Astrocyte of the cerebellum (primary cell): ENCODE data around the gene TEX48.

Experiments used
- DNase-seq: peaks from one replicate; pipeline ENCODE4 v3.0.0-alpha.2; 2011; ENCODE audit warnings: low read depth
- H3K4me3 ChIP-seq: 2 replicates; pipeline ENCODE4 v1.5.1; 2011; ENCODE audit warnings: mild to moderate bottlenecking, low read depth, low read length, moderate library complexity
- CTCF ChIP-seq: IDR thresholded peaks from 2 replicates; pipeline ENCODE4 v1.5.1; 2012; ENCODE audit warnings: low read length, low read depth, moderate library complexity, mild to moderate bottlenecking; ENCODE audit errors: missing control alignments
- in situ Hi-C: cut with HindIII; loops from 2 replicates; pipeline ENCODE4 v1.10.0; 2017; ENCODE audit warnings: low sequenced_read_pairs

The TEX48 gene

GRCh38 chr9:114690308-114690707 is 8.3 kb upstream of the TEX48 start:
- H3K4me3 ChIP-seq: no peak overlapping the region
- DNase-seq: no peak
- TF ChIP-seq CTCF: no peak
- in situ Hi-C loops: no loop called here

GRCh38 chr9:114689813-114690212 is 7.8 kb upstream of the TEX48 start:
- TF ChIP-seq CTCF: no peak
- H3K4me3 ChIP-seq: no peak overlapping the region
- in situ Hi-C loops: no loop called here
- no peak for DNase-seq

- DNase-seq: no peak
- in situ Hi-C loops: no loop called here
- TF ChIP-seq CTCF: no peak
- H3K4me3 ChIP-seq: no peak overlapping the region
Measured at GRCh38 chr9:114688909-114689610, 7.1 kb upstream of the TEX48 start.

GRCh38 chr9:114688379-114688778 is 6.4 kb upstream of the TEX48 start:
- in situ Hi-C loops: no loop called here
- no peak for DNase-seq
- H3K4me3 ChIP-seq: no peak overlapping the region
- TF ChIP-seq CTCF: no peak

- H3K4me3 ChIP-seq: no peak overlapping the region
- DNase-seq: no peak
- in situ Hi-C loops: no loop called here
- no peak for TF ChIP-seq CTCF
Measured at GRCh38 chr9:114687034-114687433, 5.0 kb upstream of the TEX48 start.

GRCh38 chr9:114685951-114686350 is 4.0 kb upstream of the TEX48 start:
- no peak for TF ChIP-seq CTCF
- DNase-seq: no peak
- in situ Hi-C loops: no loop called here
- H3K4me3 ChIP-seq: no peak overlapping the region
